Type B pancreatic cell (in vitro differentiated cells): ENCODE measurements around the gene ACTR6. TPM values are rescaled to one million over a fixed set of nuclear protein-coding genes. Genes with fewer than 3 reads are reported as not detected.
"Not testable (repeated sequence)": the region's sequence is repeated elsewhere in the genome, so short reads cannot be mapped to it uniquely, and the experiment has no call there.

ENCODE experiments used
- DNase-seq: peaks from one replicate; pipeline ENCODE4 v3.0.0; 2021; ENCODE audit warnings: mixed read lengths; ENCODE audit not compliant: unreplicated experiment; ENCODE audit errors: extremely low spot score
- H3K27ac Mint-ChIP-seq: 2 replicates; pipeline ENCODE4 v1.8.0; 2021; ENCODE audit warnings: mild to moderate bottlenecking, mixed read lengths
- H3K27me3 Mint-ChIP-seq: 2 replicates; pipeline ENCODE4 v1.8.0; 2021; ENCODE audit warnings: mixed read lengths
- H3K36me3 Mint-ChIP-seq: 2 replicates; pipeline ENCODE4 v1.8.0; 2021; ENCODE audit warnings: mixed read lengths
- H3K4me1 Mint-ChIP-seq: one replicate; pipeline ENCODE4 v1.8.0; 2021; ENCODE audit warnings: mixed read lengths; ENCODE audit not compliant: unreplicated experiment
- H3K4me3 Mint-ChIP-seq: 2 replicates; pipeline ENCODE4 v1.8.0; 2021; ENCODE audit warnings: mild to moderate bottlenecking, mixed read lengths
- H3K9me3 Mint-ChIP-seq: 2 replicates; pipeline ENCODE4 v1.8.0; 2021; ENCODE audit warnings: mixed read lengths
- total RNA-seq: library from RNA; stranded (reverse); gene quantifications from 2 replicates; pipeline ENCODE4 v1.2.1, GENCODE V29; 2021; ENCODE audit warnings: low replicate concordance
- TF ChIP-seq, protein P1 (sequence below): fragments of 200-600 bp; sonication (generic); conservative IDR thresholded peaks from 2 replicates; pipeline ENCODE4 v1.5.0; 2021; ENCODE audit warnings: antibody characterized with exemption, mild to moderate bottlenecking

The ACTR6 gene
- total RNA-seq, 1 donor from 2014 or later = 32.9 TPM

DNA sequence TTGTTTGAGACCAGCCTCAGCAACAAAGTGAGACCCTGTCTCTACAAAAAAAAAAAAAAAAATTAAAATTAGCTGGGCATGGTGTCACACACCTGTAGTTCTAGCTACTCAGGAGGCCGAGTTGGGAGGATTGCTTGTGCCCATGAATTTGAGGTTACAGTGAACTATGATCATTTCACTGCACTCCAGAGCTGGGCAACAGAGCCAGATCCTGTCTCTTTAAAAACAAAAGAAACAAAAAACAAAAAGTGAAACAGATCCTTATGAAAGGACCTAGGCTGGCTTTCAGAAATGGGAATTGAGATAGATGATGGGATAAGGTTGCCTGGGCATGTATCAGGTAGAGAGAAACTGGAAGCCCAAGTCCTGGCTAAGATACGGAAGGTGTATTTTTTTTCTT is 13.9 kb downstream of the ACTR6 start:
- Mint-ChIP-seq H3K4me3 (no peak overlapping the region), H3K9me3 (no peaks in the 10 kb centered on the region), H3K36me3 (peaks cover 7% of the 10 kb centered on the region), H3K27me3 (no peaks in the 10 kb centered on the region), H3K4me1 (no peaks in the 10 kb centered on the region), H3K27ac (no peak overlapping the region)
- no peak for DNase-seq
- TF ChIP-seq, protein P1, sequence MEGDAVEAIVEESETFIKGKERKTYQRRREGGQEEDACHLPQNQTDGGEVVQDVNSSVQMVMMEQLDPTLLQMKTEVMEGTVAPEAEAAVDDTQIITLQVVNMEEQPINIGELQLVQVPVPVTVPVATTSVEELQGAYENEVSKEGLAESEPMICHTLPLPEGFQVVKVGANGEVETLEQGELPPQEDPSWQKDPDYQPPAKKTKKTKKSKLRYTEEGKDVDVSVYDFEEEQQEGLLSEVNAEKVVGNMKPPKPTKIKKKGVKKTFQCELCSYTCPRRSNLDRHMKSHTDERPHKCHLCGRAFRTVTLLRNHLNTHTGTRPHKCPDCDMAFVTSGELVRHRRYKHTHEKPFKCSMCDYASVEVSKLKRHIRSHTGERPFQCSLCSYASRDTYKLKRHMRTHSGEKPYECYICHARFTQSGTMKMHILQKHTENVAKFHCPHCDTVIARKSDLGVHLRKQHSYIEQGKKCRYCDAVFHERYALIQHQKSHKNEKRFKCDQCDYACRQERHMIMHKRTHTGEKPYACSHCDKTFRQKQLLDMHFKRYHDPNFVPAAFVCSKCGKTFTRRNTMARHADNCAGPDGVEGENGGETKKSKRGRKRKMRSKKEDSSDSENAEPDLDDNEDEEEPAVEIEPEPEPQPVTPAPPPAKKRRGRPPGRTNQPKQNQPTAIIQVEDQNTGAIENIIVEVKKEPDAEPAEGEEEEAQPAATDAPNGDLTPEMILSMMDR = no peak

DNA sequence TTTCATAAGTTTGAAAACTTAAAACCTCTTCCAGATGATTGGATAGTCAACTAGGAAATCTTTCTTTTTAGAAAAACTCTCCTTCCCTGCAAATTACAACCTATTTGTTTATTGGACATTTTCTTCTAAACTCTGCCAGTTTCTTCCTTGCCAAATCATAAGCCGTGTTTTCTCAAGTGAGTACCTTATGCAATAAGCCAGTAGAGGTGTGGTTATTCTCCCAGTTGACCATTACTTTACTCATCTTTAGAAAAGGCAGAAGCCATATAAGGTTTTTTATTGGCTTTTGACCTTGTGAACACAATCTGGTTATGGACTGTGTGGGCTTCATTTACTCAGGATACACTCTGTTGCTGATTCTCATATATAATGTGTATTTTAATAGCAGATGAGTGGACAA is 14.6 kb downstream of the ACTR6 start:
- Mint-ChIP-seq H3K27ac (no peak overlapping the region), H3K36me3 (peaks cover 12% of the 10 kb centered on the region), H3K4me3 (no peak overlapping the region), H3K27me3 (no peaks in the 10 kb centered on the region), H3K9me3 (no peaks in the 10 kb centered on the region), H3K4me1 (no peaks in the 10 kb centered on the region)
- DNase-seq = no peak
- TF ChIP-seq, protein P1 = no peak

DNA sequence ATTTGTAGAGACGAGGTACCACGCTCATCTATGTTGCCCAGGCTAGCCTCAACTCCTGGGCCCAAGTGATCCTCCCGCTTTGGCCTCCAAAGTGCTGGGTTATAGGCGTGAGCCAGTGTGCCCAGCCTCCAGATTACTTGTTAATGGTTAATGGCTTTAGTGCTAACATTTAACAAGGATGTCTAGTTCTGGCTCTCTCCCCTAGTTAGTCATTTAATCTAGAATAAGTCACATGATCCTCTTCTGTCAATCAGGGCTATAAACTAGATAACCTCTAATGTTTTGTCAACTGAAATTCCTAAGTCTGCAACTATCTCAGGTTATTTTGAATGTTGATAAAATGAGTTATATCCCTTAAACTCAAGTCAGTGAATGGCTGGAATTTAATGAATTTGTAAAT is 15.7 kb downstream of the ACTR6 start:
- Mint-ChIP-seq H3K36me3 (peaks cover 12% of the 10 kb centered on the region), H3K27me3 (no peaks in the 10 kb centered on the region), H3K9me3 (no peaks in the 10 kb centered on the region), H3K27ac (no peak overlapping the region), H3K4me1 (no peaks in the 10 kb centered on the region), H3K4me3 (no peak overlapping the region)
- DNase-seq = no peak
- TF ChIP-seq, protein P1 = no peak

DNA sequence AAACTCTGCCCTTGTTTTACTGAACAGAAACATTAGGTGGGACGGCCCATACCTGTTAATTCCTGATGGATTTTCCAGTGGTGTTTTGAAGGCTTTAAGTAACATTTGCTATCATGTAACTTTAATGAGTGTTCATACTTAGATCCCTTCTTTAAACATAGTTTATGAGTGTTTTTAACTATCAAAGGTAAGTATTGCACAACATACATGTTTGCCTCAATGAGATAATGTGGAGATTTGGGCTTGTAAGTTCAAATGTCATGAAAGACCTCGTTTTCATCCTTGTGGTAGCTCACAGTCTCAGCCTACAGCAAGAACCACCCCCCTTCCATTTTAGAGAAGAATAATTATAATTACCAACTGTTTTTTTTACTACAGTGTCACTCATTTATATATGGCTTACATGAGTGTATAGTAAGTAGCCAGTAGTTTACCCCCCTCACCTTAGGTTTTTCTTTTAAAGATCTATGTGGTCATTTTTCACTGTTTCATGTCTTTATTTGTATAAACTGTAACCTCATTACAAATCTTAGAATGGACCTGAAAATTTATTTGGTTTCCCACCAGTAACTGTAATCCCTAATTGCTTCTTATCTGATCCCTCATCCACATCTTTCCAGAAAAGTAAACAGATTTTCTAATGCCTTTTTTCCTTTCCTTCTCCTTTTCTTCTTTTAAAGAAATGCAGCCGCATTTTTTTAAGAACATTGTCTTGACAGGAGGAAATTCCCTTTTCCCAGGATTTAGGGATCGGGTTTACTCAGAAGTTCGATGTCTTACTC is 18.9 kb downstream of the ACTR6 start:
- H3K36me3 Mint-ChIP-seq = peaks cover 18% of the 10 kb centered on the region
- no peaks in the 10 kb centered on the region for H3K9me3 Mint-ChIP-seq
- H3K27ac Mint-ChIP-seq = no peak overlapping the region
- no peaks in the 10 kb centered on the region for H3K4me1 Mint-ChIP-seq
- DNase-seq = no peak
- H3K27me3 Mint-ChIP-seq = no peaks in the 10 kb centered on the region
- TF ChIP-seq, protein P1 = no peak
- no peak overlapping the region for H3K4me3 Mint-ChIP-seq

DNA sequence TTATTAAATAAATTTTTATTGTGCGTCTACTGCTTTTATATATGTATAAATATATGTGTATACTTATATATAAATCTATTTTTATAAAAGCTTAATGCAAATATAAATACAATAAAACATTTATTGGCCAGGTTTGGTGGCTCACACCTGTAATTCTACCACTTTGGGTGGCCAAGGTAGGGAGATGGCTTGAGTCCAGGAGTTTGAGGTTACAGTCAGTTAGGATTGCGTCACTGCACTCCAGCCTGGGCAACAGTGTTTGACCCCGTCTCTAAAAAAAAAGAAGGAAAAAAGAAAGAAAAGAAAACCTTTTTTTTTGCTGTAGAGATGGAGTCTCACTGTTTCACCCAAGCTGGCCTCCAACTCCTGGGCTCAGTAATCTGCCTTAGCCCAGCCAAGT is 20.9 kb downstream of the ACTR6 start:
- no peaks in the 10 kb centered on the region for H3K4me1 Mint-ChIP-seq
- no peak for DNase-seq
- H3K36me3 Mint-ChIP-seq = peaks cover 22% of the 10 kb centered on the region
- TF ChIP-seq, protein P1 = no peak
- no peak overlapping the region for H3K4me3 Mint-ChIP-seq
- H3K9me3 Mint-ChIP-seq = no peaks in the 10 kb centered on the region
- no peaks in the 10 kb centered on the region for H3K27me3 Mint-ChIP-seq
- no peak overlapping the region for H3K27ac Mint-ChIP-seq

DNA sequence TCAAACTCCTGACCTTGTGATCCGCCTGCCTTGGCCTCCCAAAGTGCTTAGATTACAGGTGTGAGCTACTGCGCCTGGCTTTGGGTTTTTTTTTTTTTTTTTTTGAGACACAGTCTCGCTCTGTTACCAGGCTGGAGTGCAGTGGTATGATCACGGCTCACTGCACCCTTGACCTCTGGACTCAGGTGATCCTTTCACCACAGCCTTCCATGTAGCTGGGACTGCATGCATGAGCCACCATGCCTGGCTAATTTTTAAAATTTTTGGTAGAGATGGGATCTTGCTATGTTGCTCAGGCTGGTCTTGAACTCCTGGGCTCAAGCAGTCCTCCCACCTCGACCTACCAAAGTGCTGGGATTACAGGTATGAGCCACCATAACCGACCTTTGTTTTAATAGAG is 21.6 kb downstream of the ACTR6 start:
- H3K27ac Mint-ChIP-seq, DNase-seq, H3K9me3 Mint-ChIP-seq, H3K27me3 Mint-ChIP-seq, H3K4me1 Mint-ChIP-seq, H3K4me3 Mint-ChIP-seq: not testable (repeated sequence)
- peaks cover 22% of the 10 kb centered on the region for H3K36me3 Mint-ChIP-seq
